ENCODE results near the gene ATP5PD. TPM values are rescaled to one million over a fixed set of nuclear protein-coding genes. Genes with fewer than 3 reads are reported as not detected.

The ATP5PD gene
- total RNA-seq, 1 experiment from 2014 or later: 383 TPM

DNA sequence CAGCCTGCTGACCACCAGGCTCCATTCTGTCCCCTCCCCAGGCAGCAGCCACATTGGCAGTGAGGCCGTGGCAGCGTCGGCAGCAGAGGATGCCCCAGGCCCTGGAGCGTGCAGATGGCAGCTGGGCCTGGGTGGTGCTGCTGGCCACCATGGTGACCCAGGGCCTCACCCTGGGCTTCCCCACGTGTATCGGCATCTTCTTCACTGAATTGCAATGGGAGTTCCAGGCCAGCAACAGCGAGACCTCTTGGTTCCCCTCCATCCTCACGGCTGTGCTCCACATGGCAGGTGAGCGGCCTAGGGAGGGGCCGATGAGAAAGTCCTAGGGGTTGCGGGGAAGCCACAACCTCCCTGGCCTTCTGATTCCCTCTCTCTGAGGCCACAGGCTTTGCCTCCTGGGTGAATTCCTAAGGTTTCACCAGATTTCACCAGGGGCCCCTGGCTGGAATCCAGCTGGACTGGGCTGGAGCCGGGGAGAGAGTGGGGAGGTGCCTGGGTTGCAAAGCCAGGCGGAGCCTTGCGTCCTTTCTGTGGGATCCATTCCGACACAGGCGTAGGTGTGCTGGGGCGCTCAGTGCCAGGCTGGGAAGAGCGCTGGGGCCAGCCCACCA, 46.9 kb upstream of the ATP5PD start:
- TF ChIP-seq ATF3 (CRISPR knock-in tag; conservative IDR thresholded peaks at IDR 0.05): no peak
- TF ChIP-seq ZSCAN18 (CRISPR knock-in tag; IDR thresholded peaks at IDR 0.05): no peak
- no peak for TF ChIP-seq CTCF (IDR thresholded peaks at IDR 0.05)
- no peak for TF ChIP-seq SOX15 (CRISPR knock-in tag; IDR thresholded peaks at IDR 0.05)
- TF ChIP-seq ZNF232 (CRISPR knock-in tag; IDR thresholded peaks at IDR 0.05): no peak
- TF ChIP-seq, protein P1, sequence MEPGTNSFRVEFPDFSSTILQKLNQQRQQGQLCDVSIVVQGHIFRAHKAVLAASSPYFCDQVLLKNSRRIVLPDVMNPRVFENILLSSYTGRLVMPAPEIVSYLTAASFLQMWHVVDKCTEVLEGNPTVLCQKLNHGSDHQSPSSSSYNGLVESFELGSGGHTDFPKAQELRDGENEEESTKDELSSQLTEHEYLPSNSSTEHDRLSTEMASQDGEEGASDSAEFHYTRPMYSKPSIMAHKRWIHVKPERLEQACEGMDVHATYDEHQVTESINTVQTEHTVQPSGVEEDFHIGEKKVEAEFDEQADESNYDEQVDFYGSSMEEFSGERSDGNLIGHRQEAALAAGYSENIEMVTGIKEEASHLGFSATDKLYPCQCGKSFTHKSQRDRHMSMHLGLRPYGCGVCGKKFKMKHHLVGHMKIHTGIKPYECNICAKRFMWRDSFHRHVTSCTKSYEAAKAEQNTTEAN (CRISPR knock-in tag; IDR thresholded peaks at IDR 0.05): no peak
- no peak for TF ChIP-seq HMGXB4 (CRISPR knock-in tag; IDR thresholded peaks at IDR 0.05)
- no peak for TF ChIP-seq NFE2L1 (CRISPR knock-in tag; IDR thresholded peaks at IDR 0.05)
- TF ChIP-seq ZNF671 (CRISPR knock-in tag; IDR thresholded peaks at IDR 0.05): no peak
- no peak for TF ChIP-seq IRF2 (CRISPR knock-in tag; IDR thresholded peaks at IDR 0.05; ENCODE audit: borderline replicate concordance, low read depth)
- no peak for TF ChIP-seq RELA (CRISPR knock-in tag; IDR thresholded peaks at IDR 0.05; ENCODE audit: borderline replicate concordance)
- no peak for TF ChIP-seq NFYB (CRISPR knock-in tag; conservative IDR thresholded peaks at IDR 0.05; ENCODE audit: low read depth)
- TF ChIP-seq E2F1 (CRISPR knock-in tag; IDR thresholded peaks at IDR 0.05): no peak
- Mint-ChIP-seq H3K27me3 (ENCODE audit: low read depth) (no peaks in the 10 kb centered on the region; the same call in 1 of the 2 replicates), H3K27ac (no peak overlapping the region; the same call in 1 of the 2 replicates), H3K9me3 (no peaks in the 10 kb centered on the region), H3K4me3 (no peak overlapping the region), H3K4me1 (peaks cover 45% of the 10 kb centered on the region), H3K36me3 (peaks cover 10% of the 10 kb centered on the region; the same call in 1 of the 2 replicates)
- ATAC-seq (no peak), DNase-seq (ENCODE audit: low spot score) (no peak)
- ChIA-PET POLR2A (interaction anchor here (0.6 kb wide), 1 partner anchor 333 kb away, joined by 3 read pairs; no protein-coding TSS in a partner anchor), CTCF (interaction anchor here (0.6 to 4.1 kb wide), 4 partner anchors 12 to 1663 kb away, joined by 3 to 18 read pairs (median 5); no protein-coding TSS in a partner anchor)

GRCh38 chr17:75091855-75092327, 45.1 kb upstream of the ATP5PD start:
- Mint-ChIP-seq H3K36me3 (peaks cover 5% of the 10 kb centered on the region; the same call in 1 of the 2 replicates), H3K9me3 (no peaks in the 10 kb centered on the region), H3K4me1 (peaks cover 52% of the 10 kb centered on the region), H3K4me3 (no peak overlapping the region), H3K27ac (peak overlapping the region; percentile 94), H3K27me3 (ENCODE audit: low read depth) (no peaks in the 10 kb centered on the region; the same call in 1 of the 2 replicates)
- no peak for DNase-seq (ENCODE audit: low spot score)
- ChIA-PET POLR2A (no interaction called here), CTCF (interaction anchor here (0.7 to 1.9 kb wide), 7 partner anchors 14 to 173 kb away, joined by 3 to 13 read pairs (median 6); no protein-coding TSS in a partner anchor)
- no peak for TF ChIP-seq ZSCAN18 (CRISPR knock-in tag; IDR thresholded peaks at IDR 0.05)
- TF ChIP-seq, protein P2, sequence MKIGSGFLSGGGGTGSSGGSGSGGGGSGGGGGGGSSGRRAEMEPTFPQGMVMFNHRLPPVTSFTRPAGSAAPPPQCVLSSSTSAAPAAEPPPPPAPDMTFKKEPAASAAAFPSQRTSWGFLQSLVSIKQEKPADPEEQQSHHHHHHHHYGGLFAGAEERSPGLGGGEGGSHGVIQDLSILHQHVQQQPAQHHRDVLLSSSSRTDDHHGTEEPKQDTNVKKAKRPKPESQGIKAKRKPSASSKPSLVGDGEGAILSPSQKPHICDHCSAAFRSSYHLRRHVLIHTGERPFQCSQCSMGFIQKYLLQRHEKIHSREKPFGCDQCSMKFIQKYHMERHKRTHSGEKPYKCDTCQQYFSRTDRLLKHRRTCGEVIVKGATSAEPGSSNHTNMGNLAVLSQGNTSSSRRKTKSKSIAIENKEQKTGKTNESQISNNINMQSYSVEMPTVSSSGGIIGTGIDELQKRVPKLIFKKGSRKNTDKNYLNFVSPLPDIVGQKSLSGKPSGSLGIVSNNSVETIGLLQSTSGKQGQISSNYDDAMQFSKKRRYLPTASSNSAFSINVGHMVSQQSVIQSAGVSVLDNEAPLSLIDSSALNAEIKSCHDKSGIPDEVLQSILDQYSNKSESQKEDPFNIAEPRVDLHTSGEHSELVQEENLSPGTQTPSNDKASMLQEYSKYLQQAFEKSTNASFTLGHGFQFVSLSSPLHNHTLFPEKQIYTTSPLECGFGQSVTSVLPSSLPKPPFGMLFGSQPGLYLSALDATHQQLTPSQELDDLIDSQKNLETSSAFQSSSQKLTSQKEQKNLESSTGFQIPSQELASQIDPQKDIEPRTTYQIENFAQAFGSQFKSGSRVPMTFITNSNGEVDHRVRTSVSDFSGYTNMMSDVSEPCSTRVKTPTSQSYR (CRISPR knock-in tag; IDR thresholded peaks at IDR 0.05): no peak
- no peak for TF ChIP-seq ATF2 (CRISPR knock-in tag; IDR thresholded peaks at IDR 0.05; ENCODE audit: borderline replicate concordance, low read depth)
- TF ChIP-seq KAT7 (CRISPR knock-in tag; IDR thresholded peaks at IDR 0.05; ENCODE audit: borderline replicate concordance): no peak
- TF ChIP-seq ZNF219 (CRISPR knock-in tag; IDR thresholded peaks at IDR 0.05; ENCODE audit: borderline replicate concordance): no peak
- no peak for TF ChIP-seq ETV6 (CRISPR knock-in tag; IDR thresholded peaks at IDR 0.05)
- TF ChIP-seq NFE2L1 (CRISPR knock-in tag; IDR thresholded peaks at IDR 0.05): no peak
- TF ChIP-seq, protein P3, sequence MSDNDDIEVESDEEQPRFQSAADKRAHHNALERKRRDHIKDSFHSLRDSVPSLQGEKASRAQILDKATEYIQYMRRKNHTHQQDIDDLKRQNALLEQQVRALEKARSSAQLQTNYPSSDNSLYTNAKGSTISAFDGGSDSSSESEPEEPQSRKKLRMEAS (CRISPR knock-in tag; IDR thresholded peaks at IDR 0.05): no peak
- ATAC-seq: no peak

All from WTC11 (cell line).